Ishikawa (cell line): ENCODE measurements around the gene KIRREL3.

ENCODE experiments used
- CEBPB ChIP-seq: IDR thresholded peaks from 2 replicates; pipeline ENCODE4 v1.6.1; 2012
- CREB1 ChIP-seq: IDR thresholded peaks from 2 replicates; pipeline ENCODE4 v1.6.1; 2012; ENCODE audit warnings: low read depth
- EGR1 ChIP-seq: IDR thresholded peaks from 2 replicates; pipeline ENCODE4 v1.6.1; 2012
- EP300 ChIP-seq: IDR thresholded peaks from 2 replicates; pipeline ENCODE4 v1.6.1; 2012; ENCODE audit warnings: borderline replicate concordance
- FOXM1 ChIP-seq: IDR thresholded peaks from 2 replicates; pipeline ENCODE4 v1.6.1; 2012; ENCODE audit warnings: low read depth, borderline replicate concordance
- NFIC ChIP-seq: IDR thresholded peaks from 2 replicates; pipeline ENCODE4 v1.6.1; 2012
- RAD21 ChIP-seq: IDR thresholded peaks from 2 replicates; pipeline ENCODE4 v1.6.1; 2012; ENCODE audit warnings: low read depth
- TAF1 ChIP-seq: IDR thresholded peaks from 2 replicates; pipeline ENCODE4 v1.6.1; 2012; ENCODE audit warnings: low read depth, mild to moderate bottlenecking
- TCF12 ChIP-seq: IDR thresholded peaks from 2 replicates; pipeline ENCODE4 v1.6.1; 2012; ENCODE audit warnings: low read depth
- TEAD4 ChIP-seq: IDR thresholded peaks from 2 replicates; pipeline ENCODE4 v1.6.1; 2012
- YY1 ChIP-seq: IDR thresholded peaks from 2 replicates; pipeline ENCODE4 v1.6.1; 2012; ENCODE audit warnings: low read depth
- ZBTB7A ChIP-seq: IDR thresholded peaks from 2 replicates; pipeline ENCODE4 v1.6.1; 2012; ENCODE audit warnings: low read depth
- TF ChIP-seq, protein P1 (sequence below): IDR thresholded peaks from 2 replicates; pipeline ENCODE4 v1.6.1; 2012; ENCODE audit warnings: low read depth, mild to moderate bottlenecking
- TF ChIP-seq, protein P2 (sequence below): IDR thresholded peaks from 2 replicates; pipeline ENCODE4 v1.6.1; 2012
- TF ChIP-seq, protein P3 (sequence below): IDR thresholded peaks from 2 replicates; pipeline ENCODE4 v1.6.1; 2012

The KIRREL3 gene

DNA sequence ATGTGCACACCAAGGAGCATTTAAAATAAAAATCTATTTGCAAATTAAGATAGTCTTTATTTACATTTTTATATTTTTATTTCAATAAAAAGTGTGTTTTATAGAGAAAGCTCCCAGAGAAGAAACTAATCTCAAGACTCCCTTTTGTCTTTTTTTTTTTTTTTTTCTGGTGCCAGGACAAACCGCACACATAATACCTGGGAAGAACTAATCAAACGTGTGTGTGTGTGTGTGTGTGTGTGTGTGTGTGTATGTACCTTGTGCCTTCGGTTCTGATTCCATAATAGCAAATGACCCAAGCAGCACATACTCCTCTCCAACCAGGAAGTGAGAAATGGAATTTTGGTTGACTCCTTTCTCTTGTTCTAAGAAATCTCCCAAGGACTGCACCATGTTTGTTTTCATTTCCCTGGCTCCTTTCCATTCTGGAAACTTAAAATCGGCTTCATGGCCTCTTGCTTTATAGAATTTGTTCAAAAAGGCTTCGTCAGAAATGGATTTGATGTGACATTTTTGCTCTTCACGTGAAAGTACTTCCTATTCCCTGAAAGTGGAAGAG lies 579.8 kb downstream of the KIRREL3 start:
- TF ChIP-seq EGR1 (no peak), TAF1 (no peak), EP300 (no peak), NFIC (no peak), TEAD4 (no peak)
- TF ChIP-seq, protein P1, sequence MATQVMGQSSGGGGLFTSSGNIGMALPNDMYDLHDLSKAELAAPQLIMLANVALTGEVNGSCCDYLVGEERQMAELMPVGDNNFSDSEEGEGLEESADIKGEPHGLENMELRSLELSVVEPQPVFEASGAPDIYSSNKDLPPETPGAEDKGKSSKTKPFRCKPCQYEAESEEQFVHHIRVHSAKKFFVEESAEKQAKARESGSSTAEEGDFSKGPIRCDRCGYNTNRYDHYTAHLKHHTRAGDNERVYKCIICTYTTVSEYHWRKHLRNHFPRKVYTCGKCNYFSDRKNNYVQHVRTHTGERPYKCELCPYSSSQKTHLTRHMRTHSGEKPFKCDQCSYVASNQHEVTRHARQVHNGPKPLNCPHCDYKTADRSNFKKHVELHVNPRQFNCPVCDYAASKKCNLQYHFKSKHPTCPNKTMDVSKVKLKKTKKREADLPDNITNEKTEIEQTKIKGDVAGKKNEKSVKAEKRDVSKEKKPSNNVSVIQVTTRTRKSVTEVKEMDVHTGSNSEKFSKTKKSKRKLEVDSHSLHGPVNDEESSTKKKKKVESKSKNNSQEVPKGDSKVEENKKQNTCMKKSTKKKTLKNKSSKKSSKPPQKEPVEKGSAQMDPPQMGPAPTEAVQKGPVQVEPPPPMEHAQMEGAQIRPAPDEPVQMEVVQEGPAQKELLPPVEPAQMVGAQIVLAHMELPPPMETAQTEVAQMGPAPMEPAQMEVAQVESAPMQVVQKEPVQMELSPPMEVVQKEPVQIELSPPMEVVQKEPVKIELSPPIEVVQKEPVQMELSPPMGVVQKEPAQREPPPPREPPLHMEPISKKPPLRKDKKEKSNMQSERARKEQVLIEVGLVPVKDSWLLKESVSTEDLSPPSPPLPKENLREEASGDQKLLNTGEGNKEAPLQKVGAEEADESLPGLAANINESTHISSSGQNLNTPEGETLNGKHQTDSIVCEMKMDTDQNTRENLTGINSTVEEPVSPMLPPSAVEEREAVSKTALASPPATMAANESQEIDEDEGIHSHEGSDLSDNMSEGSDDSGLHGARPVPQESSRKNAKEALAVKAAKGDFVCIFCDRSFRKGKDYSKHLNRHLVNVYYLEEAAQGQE: no peak

DNA sequence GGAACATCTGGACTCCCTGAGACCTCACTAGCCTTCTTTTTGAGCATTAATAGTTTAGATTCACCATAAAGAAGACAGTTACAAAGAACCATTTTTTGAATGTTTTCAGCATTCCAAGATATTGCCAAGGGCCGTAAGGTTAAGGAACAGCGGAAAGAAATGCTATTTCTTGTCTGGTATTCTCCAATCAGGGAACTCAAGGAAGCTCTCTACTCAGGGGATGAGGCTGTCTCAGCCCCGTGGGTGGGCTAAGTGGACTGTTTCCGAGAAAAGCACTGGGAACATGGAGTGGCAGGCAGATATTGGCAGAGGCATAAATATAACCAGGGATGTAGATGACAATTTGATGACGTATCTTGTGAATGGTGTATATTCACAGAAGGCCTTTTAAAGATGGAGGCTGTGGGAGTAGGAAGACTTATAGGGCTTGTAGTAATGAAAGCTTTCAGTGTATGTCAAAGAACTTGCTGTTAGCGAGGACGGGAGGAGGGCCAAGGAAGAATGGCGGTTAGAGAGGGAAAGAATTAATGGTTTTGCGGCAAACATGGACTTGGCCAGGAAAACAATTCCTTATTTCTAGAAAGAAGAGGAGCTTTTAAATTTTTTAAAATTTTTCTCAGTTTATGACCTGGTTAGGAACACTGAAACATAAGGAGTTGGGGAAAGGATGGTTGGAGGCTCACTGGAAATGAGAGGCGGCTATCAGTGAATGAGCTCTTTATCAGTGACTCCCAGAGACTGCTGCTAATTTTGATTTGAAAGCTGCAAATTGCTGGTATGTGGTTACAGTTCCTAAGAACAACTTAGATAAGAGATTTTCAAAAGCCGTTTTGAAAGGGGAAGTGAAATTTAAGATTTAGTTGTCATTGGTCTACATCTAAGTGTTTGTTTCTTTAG lies 580.5 kb downstream of the KIRREL3 start:
- TF ChIP-seq CREB1 (no peak), EGR1 (no peak), EP300 (no peak)
- TF ChIP-seq, protein P2, sequence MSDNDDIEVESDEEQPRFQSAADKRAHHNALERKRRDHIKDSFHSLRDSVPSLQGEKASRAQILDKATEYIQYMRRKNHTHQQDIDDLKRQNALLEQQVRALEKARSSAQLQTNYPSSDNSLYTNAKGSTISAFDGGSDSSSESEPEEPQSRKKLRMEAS: no peak
- TF ChIP-seq, protein P1: no peak

DNA sequence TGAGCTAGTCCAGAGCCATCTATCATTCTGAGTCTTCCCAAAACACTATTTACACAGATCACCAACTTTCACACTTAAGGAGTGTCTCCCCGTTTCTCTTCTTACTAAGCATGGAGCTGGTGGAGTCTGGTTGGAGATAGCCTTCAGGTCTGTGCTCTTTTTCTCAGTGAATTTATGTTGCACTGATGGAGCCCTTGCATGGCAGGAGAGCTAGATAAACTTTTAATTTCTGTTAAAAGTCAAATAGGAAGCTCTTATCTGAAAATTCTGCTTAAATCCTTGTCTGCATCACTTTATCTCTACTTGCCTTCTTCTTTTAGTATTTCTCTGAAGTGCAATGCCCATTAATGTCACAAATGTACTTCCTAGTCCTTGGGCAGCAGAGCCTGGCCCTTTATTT lies 581.7 kb downstream of the KIRREL3 start:
- no peak for TF ChIP-seq YY1
- no peak for TF ChIP-seq FOXM1
- TF ChIP-seq EGR1: no peak
- TF ChIP-seq CREB1: no peak
- TF ChIP-seq, protein P2: no peak
- TF ChIP-seq EP300: no peak

DNA sequence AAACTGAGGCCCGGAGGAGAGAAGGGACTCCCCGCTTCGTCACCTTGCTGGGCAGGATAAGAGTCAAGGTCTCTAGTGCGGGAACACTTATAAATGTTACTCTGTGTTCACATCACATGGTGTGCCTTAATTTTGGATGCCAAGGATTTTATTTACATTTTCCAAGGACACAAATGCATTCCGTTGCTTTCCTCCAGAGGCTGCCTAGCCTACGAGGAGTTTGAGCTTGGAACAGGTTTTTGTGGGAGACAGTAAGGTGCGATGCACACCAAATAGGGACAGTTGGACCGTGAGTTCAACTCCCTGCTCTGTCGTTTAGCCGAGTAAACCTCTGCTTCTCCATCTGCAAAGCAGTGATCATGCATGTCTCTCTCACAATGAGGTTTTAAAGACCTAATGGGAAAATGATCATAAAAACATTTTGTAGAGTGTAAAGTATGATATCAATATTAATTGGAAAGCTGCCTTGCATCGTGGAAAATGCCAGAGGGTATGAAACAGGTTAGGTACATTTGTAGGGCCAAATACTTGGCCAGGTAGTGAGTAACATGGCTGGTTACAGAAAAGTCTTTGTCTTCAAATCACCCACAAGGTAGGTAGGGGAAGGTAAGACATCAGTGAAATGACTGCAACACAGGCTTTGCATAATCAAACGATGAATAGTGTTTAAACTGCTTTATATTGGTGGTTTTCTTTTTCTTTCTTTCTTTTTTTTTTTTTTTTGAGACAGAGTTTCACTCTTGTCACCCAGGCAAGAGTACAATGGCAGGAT lies 583.3 kb downstream of the KIRREL3 start:
- TF ChIP-seq, protein P3, sequence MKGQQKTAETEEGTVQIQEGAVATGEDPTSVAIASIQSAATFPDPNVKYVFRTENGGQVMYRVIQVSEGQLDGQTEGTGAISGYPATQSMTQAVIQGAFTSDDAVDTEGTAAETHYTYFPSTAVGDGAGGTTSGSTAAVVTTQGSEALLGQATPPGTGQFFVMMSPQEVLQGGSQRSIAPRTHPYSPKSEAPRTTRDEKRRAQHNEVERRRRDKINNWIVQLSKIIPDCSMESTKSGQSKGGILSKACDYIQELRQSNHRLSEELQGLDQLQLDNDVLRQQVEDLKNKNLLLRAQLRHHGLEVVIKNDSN: no peak
- no peak for TF ChIP-seq EP300

DNA sequence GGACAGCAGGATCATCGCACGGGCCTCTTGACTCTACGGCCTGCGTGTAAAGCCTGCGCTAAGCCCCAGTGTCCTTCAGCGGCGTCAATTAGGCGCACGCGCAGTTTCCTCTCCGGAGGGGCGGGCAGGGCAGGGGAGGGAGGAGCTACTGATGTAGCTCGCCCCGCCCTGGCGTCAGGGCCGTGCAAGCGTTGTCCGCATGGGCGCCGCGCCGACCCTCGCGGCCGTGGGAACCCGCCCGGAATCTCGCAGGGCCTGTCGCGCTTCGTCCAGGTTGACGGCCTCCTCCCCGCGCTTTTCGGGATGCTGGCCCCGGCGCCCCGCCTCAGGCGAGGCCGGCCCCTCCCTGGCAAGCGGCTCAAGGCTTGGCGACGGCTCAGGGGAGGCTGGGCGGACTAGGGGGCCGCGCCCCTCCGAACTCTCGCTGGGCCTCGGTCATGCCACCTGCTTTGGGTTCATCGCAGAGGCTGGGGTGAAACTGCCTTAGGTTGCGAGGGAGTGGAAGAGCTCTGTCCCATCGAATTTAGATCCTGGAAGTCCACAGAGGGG lies 584.0 kb downstream of the KIRREL3 start:
- TF ChIP-seq, protein P3: no peak
- TF ChIP-seq, protein P2: peak; percentile 86
- TF ChIP-seq RAD21 (no peak), YY1 (0 out of 2 replicates have a peak, but pooled peaks have one; percentile 46)

DNA sequence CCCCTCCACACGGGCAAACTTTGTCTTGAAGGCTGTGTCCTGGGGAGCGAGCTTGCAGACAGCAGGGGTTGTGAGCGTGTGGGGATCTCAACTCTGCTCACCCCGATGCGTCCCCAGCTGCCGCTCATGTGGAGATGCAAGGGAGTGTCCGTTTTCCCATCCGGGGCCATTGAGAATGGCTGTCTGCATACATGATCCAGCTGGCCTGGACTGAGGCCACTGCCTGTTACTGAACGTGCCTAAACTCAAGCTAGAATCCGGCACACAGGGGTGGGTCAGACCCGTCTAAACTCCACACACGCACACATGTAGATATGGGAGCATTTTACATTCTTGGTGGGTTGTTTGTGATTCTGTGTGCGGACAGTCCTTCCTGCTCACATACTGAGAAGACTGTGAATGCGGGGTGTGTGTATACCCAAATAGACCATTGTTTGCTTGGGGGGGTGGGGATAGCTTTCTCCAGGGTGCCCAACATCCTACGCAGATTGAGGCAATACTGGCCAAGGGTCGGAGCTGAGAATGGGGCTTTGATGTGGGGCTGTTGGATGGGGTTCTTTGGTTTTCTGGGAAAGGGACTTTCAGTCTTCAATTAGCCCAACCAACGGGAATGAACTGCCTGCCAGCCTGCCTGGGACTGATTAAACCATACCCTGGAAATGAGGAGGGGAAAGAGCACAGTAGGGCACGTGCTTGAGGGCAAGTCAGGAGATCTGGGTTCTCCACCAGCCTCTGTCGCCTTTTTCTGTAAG lies 584.7 kb downstream of the KIRREL3 start:
- no peak for TF ChIP-seq EGR1
- no peak for TF ChIP-seq ZBTB7A
- TF ChIP-seq TCF12: no peak
- TF ChIP-seq CREB1: no peak
- no peak for TF ChIP-seq EP300
- TF ChIP-seq, protein P3: no peak
- no peak for TF ChIP-seq TEAD4
- no peak for TF ChIP-seq RAD21
- TF ChIP-seq TAF1: no peak
- TF ChIP-seq CEBPB: no peak
- no peak for TF ChIP-seq NFIC
- TF ChIP-seq, protein P1: no peak
- TF ChIP-seq FOXM1: no peak
